ENCODE data around the gene UQCR10. TPM values are rescaled to one million over a fixed set of nuclear protein-coding genes. Genes with fewer than 3 reads are reported as not detected.

The UQCR10 gene
- total RNA-seq, 1 donor from 2014 or later = 116 TPM

- Mint-ChIP-seq H3K27ac (ENCODE audit: unreplicated experiment) (no peak overlapping the region), H3K9me3 (no peaks in the 10 kb centered on the region), H3K27me3 (ENCODE audit: low read depth) (no peaks in the 10 kb centered on the region), H3K36me3 (ENCODE audit: low read depth) (no peaks in the 10 kb centered on the region), H3K4me3 (no peak overlapping the region), H3K4me1 (no peaks in the 10 kb centered on the region)
- no peak for TF ChIP-seq CTCF (conservative IDR thresholded peaks at IDR 0.05)
- no peak for DNase-seq (ENCODE audit: low read depth, low spot score)
Observed at GRCh38 chr22:29732883-29733282, 34.3 kb upstream of the UQCR10 start.

GRCh38 chr22:29733362-29734201 is 33.6 kb upstream of the UQCR10 start:
- TF ChIP-seq CTCF (conservative IDR thresholded peaks at IDR 0.05) = no peak
- Mint-ChIP-seq H3K27ac (ENCODE audit: unreplicated experiment) (no peak overlapping the region), H3K4me3 (no peak overlapping the region), H3K36me3 (ENCODE audit: low read depth) (no peaks in the 10 kb centered on the region), H3K27me3 (ENCODE audit: low read depth) (no peaks in the 10 kb centered on the region), H3K9me3 (no peaks in the 10 kb centered on the region), H3K4me1 (no peaks in the 10 kb centered on the region)
- DNase-seq (ENCODE audit: low read depth, low spot score) = no peak

DNA sequence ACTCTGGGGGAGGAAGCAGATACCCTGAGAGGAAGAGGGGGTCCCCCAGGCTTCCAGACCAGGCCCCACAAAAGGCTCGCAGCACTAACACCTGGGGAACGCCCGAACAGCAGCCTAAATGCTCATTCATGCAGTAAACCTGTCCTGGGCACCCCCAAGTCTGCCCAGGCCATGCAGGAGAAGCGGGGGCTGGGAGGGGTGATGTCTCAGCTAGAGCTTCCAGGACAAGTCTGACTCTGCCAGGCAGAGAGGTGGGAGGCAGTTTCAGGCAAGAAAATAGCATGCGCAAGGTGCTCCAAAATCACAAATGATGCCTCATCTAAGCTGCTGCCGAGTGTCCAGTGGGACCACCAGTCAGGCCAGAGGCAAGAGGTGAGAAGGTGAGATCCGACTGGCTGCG is 32.8 kb upstream of the UQCR10 start:
- Mint-ChIP-seq H3K4me3 (no peak overlapping the region), H3K27ac (ENCODE audit: unreplicated experiment) (no peak overlapping the region), H3K36me3 (ENCODE audit: low read depth) (no peaks in the 10 kb centered on the region)

DNA sequence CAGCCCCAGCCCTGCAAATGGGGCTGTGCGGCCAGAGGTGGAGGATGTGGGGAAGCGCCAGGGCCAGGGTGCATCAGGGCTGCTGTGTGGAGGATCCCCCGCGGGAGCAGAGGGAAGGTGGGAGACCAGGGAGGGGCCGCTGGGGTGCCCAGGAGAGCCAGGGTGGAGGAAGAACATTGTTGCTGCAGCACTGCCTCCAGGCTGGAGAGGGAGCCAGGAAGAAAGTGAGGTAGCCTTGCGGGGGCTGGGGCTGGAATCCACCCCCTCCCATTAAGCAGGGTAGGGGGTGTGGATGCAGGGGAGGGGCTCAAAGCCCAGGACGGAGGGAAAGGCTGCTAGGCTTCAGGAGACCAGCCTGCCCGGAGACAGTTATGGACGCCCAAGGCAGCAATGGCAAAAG is 32.3 kb upstream of the UQCR10 start:
- no peak for TF ChIP-seq CTCF (conservative IDR thresholded peaks at IDR 0.05)
- Mint-ChIP-seq H3K36me3 (ENCODE audit: low read depth) (no peaks in the 10 kb centered on the region), H3K9me3 (no peaks in the 10 kb centered on the region), H3K27ac (ENCODE audit: unreplicated experiment) (no peak overlapping the region), H3K27me3 (ENCODE audit: low read depth) (no peaks in the 10 kb centered on the region), H3K4me1 (no peaks in the 10 kb centered on the region), H3K4me3 (no peak overlapping the region)
- no peak for DNase-seq (ENCODE audit: low read depth, low spot score)

More for the DNA sequence above, 32.8 kb upstream of the UQCR10 start:
- Mint-ChIP-seq H3K27me3 (ENCODE audit: low read depth) (no peaks in the 10 kb centered on the region), H3K9me3 (no peaks in the 10 kb centered on the region), H3K4me1 (no peaks in the 10 kb centered on the region)
- TF ChIP-seq CTCF (conservative IDR thresholded peaks at IDR 0.05) = no peak
- no peak for DNase-seq (ENCODE audit: low read depth, low spot score)

- Mint-ChIP-seq H3K27ac (ENCODE audit: unreplicated experiment) (no peak overlapping the region), H3K9me3 (no peaks in the 10 kb centered on the region), H3K4me3 (no peak overlapping the region), H3K36me3 (ENCODE audit: low read depth) (no peaks in the 10 kb centered on the region), H3K4me1 (no peaks in the 10 kb centered on the region), H3K27me3 (ENCODE audit: low read depth) (no peaks in the 10 kb centered on the region)
- TF ChIP-seq CTCF (conservative IDR thresholded peaks at IDR 0.05) = no peak
- no peak for DNase-seq (ENCODE audit: low read depth, low spot score)
Observed at GRCh38 chr22:29735416-29735815, 31.8 kb upstream of the UQCR10 start.
